K562 (cell line): ENCODE data around the gene HNRNPH1. TPM values are rescaled to one million over a fixed set of nuclear protein-coding genes. Genes with fewer than 3 reads are reported as not detected.
A peak's percentile ranks its signal among the peaks of the same experiment; 100 is the strongest.

Source experiments
- ADNP ChIP-seq: fragments of 200-800 bp; sonication (Bioruptor generic); IDR thresholded peaks from 2 replicates; pipeline ENCODE4 v1.6.1; 2016; ENCODE audit warnings: missing genetic modification characterization, missing compliant biosample characterization
- BACH1 ChIP-seq: fragments of 200-800 bp; sonication (Bioruptor generic); IDR thresholded peaks from 2 replicates; pipeline ENCODE4 v1.6.1; 2016; ENCODE audit warnings: missing genetic modification characterization, missing compliant biosample characterization
- CBFB ChIP-seq: sonication (generic); formaldehyde crosslinking; IDR thresholded peaks from 2 replicates; pipeline ENCODE4 v1.4.0; 2020; ENCODE audit warnings: mild to moderate bottlenecking, missing genetic modification reagents
- CHD1 ChIP-seq: fragments of 200-600 bp; sonication (generic); IDR thresholded peaks from one replicate; pipeline ENCODE4 v1.6.1; 2012; ENCODE audit warnings: mild to moderate bottlenecking, moderate library complexity, low read length, inconsistent platforms
- COPS2 ChIP-seq: fragments of 450-650 bp; conservative IDR thresholded peaks from 2 replicates; pipeline ENCODE4 v1.6.1; 2016; ENCODE audit warnings: mild to moderate bottlenecking, moderate library complexity
- CREB3 ChIP-seq: fragments of 450-650 bp; conservative IDR thresholded peaks from 2 replicates; pipeline ENCODE4 v1.6.1; 2016; ENCODE audit warnings: missing genetic modification characterization, low read depth, mild to moderate bottlenecking, missing compliant biosample characterization, moderate library complexity
- ETS1 ChIP-seq: conservative IDR thresholded peaks from 2 replicates; pipeline ENCODE4 v1.6.1; 2011; ENCODE audit warnings: low read depth, mild to moderate bottlenecking, low read length; ENCODE audit not compliant: control insufficient read depth
- FOXP1 ChIP-seq: sonication (generic); formaldehyde crosslinking; IDR thresholded peaks from 2 replicates; pipeline ENCODE4 v1.8.0; 2022; ENCODE audit warnings: mild to moderate bottlenecking, missing genetic modification reagents
- GABPB2 ChIP-seq: fragments of 250-450 bp; sonication (Bioruptor Pico); conservative IDR thresholded peaks from 2 replicates; pipeline ENCODE4 v1.5.1; 2021; ENCODE audit warnings: mild to moderate bottlenecking
- HMG20A ChIP-seq: fragments of 450-650 bp; formaldehyde crosslinking; conservative IDR thresholded peaks from 2 replicates; pipeline ENCODE4 v1.4.0; 2020; ENCODE audit warnings: mild to moderate bottlenecking, mixed read lengths
- HNRNPLL ChIP-seq: fragments of 200-400 bp; formaldehyde crosslinking; IDR thresholded peaks from 2 replicates; pipeline ENCODE4 v1.6.1; 2017; ENCODE audit warnings: low read length, low read depth, mild to moderate bottlenecking; ENCODE audit not compliant: poor library complexity, severe bottlenecking
- KDM1A ChIP-seq, 2 experiments: fragments of 450-650 bp; IDR thresholded peaks; 2 replicates each; pipeline ENCODE4 v1.6.1; 2016; ENCODE audit warnings: mild to moderate bottlenecking in 2 of 2
- KLF13 ChIP-seq: fragments of 450-650 bp; IDR thresholded peaks from 2 replicates; pipeline ENCODE4 v1.6.1; 2016; ENCODE audit warnings: missing genetic modification characterization, low read depth, mild to moderate bottlenecking, missing compliant biosample characterization, moderate library complexity, borderline replicate concordance
- NFE2 ChIP-seq: IDR thresholded peaks from 2 replicates; pipeline ENCODE4 v1.6.1; 2014; ENCODE audit warnings: antibody characterized with exemption, low read depth
- NR2C1 ChIP-seq, 2 experiments: fragments of 450-650 bp; IDR thresholded peaks; 2 replicates each; pipeline ENCODE4 v1.6.1; 2017; ENCODE audit warnings: mild to moderate bottlenecking in 2 of 2, antibody characterized with exemption in 1 of 2, inconsistent platforms in 1 of 2, missing compliant biosample characterization in 1 of 2, missing genetic modification characterization in 1 of 2
- NR3C1 ChIP-seq: sonication (generic); formaldehyde crosslinking; IDR thresholded peaks from 2 replicates; pipeline ENCODE4 v1.8.1; 2022; ENCODE audit warnings: missing genetic modification reagents
- RFX7 ChIP-seq: fragments of 250-450 bp; sonication (Bioruptor Pico); IDR thresholded peaks from 2 replicates; pipeline ENCODE4 v1.5.1; 2021; ENCODE audit warnings: mild to moderate bottlenecking
- SMARCC2 ChIP-seq: fragments of 450-650 bp; IDR thresholded peaks from 2 replicates; pipeline ENCODE4 v1.6.1; 2017; ENCODE audit warnings: antibody characterized with exemption, moderate library complexity, mild to moderate bottlenecking, low read depth
- SREBF2 ChIP-seq: sonication (generic); formaldehyde crosslinking; IDR thresholded peaks from 2 replicates; pipeline ENCODE4 v1.4.0; 2020; ENCODE audit warnings: mild to moderate bottlenecking, missing genetic modification reagents
- SUPT5H ChIP-seq: fragments of 450-650 bp; IDR thresholded peaks from 2 replicates; pipeline ENCODE4 v1.6.1; 2016
- TAF15 ChIP-seq: fragments of 200-400 bp; formaldehyde crosslinking; IDR thresholded peaks from 2 replicates; pipeline ENCODE4 v1.6.1; 2017; ENCODE audit warnings: mild to moderate bottlenecking, low read depth, low read length, moderate library complexity
- TEAD4 ChIP-seq, 2 experiments: sonication (generic) in 1 of 2; formaldehyde crosslinking in 1 of 2; IDR thresholded peaks; 2 replicates each; pipeline versions ENCODE4 v1.6.1 to v1.8.0; 2012 to 2022; ENCODE audit warnings: borderline replicate concordance in 1 of 2, inconsistent platforms in 1 of 2, low read length in 1 of 2, mild to moderate bottlenecking in 1 of 2, missing genetic modification reagents in 1 of 2
- THRA ChIP-seq: fragments of 450-650 bp; IDR thresholded peaks from 2 replicates; pipeline ENCODE4 v1.6.1; 2017; ENCODE audit warnings: mild to moderate bottlenecking, moderate library complexity
- ZNF184 ChIP-seq: sonication (generic); formaldehyde crosslinking; IDR thresholded peaks from 2 replicates; pipeline ENCODE4 v1.5.0; 2020; ENCODE audit warnings: missing genetic modification reagents
- ZNF668 ChIP-seq: fragments of 250-450 bp; sonication (Bioruptor Pico); IDR thresholded peaks from 2 replicates; pipeline ENCODE4 v1.8.0; 2022; ENCODE audit warnings: mild to moderate bottlenecking, inconsistent platforms
- ZNF75A ChIP-seq: fragments of 450-650 bp; formaldehyde crosslinking; IDR thresholded peaks from 2 replicates; pipeline ENCODE4 v1.4.0; 2020; ENCODE audit warnings: mild to moderate bottlenecking
- polyA plus RNA-seq, 8 experiments: library from polyadenylated mRNA; depleted of rRNA in 4 of 8; stranded (reverse) in 5 of 8; unstranded in 3 of 8; fragments of >200 nt; fragmentation: Nextera tagmentation in 2 of 8; fragmentation: Illumina TruSeq in 1 of 8; extraction: Ambion mirVana in 2 of 8; extraction: Trizol in 1 of 8; gene quantifications; 2 replicates each; pipeline versions ENCODE4 v1.2.1 to v1.2.3, GENCODE V29; 2011 to 2014; ENCODE audit warnings: inconsistent platforms in 1 of 8, missing spikeins in 1 of 8
- total RNA-seq, 7 experiments: library from RNA; depleted of rRNA in 6 of 7; stranded (reverse); fragments of >200 nt in 6 of 7; fragmentation: Illumina TruSeq in 2 of 7; extraction: Trizol in 2 of 7; gene quantifications; 2 replicates each; pipeline versions ENCODE4 v1.2.1 to v1.2.3, GENCODE V29; 2011 to 2021; ENCODE audit warnings: low replicate concordance in 1 of 7

HNRNPH1 gene
- total and polyA plus RNA-seq, 9 of the 15 experiments (the other 6 are each of a cell fraction or from before 2014, with no cell fraction given): 103 to 656 (median 561) TPM

- TF ChIP-seq THRA (no peak), CBFB (no peak; the same call in 1 of the 2 replicates), NR3C1 (no peak; the same call in 1 of the 2 replicates), RFX7 (no peak), CREB3 (tag) (no peak), ZNF184 (no peak), SMARCC2 (no peak), GABPB2 (no peak), FOXP1 (peak; percentile 86; the same call in 1 of the 2 replicates), ETS1 (peak; percentile 69; the same call in 1 of the 2 replicates), KLF13 (peak; percentile 27), ADNP (no peak), ZNF75A (CRISPR knock-in tag) (0 out of 2 replicates have a peak, but pooled peaks have one; percentile 12), BACH1 (tag) (no peak), SUPT5H (peak; percentile 100), HMG20A (CRISPR knock-in tag) (no peak), SREBF2 (CRISPR knock-in tag) (no peak), TAF15 (0 out of 2 replicates have a peak, but pooled peaks have one; percentile 82), COPS2 (no peak), TEAD4 (IDR thresholded peaks at IDR 0.05; ENCODE audit: low read length) (peak; percentile 27; the same call in 1 of the 2 replicates), TEAD4 (CRISPR knock-in tag; IDR thresholded peaks at IDR 0.05; ENCODE audit: borderline replicate concordance) (peak; percentile 85), ZNF668 (CRISPR knock-in tag) (no peak), CHD1 (peak; percentile 98), KDM1A (IDR thresholded peaks at IDR 0.05) (no peak), NR2C1 (IDR thresholded peaks at IDR 0.05) (no peak), NR2C1 (tag; IDR thresholded peaks at IDR 0.05) (0 out of 2 replicates have a peak, but pooled peaks have one; percentile 19), HNRNPLL (peak; percentile 84), NFE2 (no peak)
Measured at GRCh38 chr5:179623003-179623905, at the start of gene HNRNPH1 (continued).
